SK-N-MC (cell line): ENCODE data around the gene AFF4.

Experiments used
- EZH2 ChIP-seq: fragments of 200-600 bp; sonication (generic); IDR thresholded peaks from one replicate; pipeline ENCODE4 v1.6.1; 2017; ENCODE audit warnings: antibody characterized with exemption
- POLR2AphosphoS5 ChIP-seq: IDR thresholded peaks from 2 replicates; pipeline ENCODE4 v1.6.1; 2012; ENCODE audit warnings: mild to moderate bottlenecking, low read depth, low read length, borderline replicate concordance

DNA sequence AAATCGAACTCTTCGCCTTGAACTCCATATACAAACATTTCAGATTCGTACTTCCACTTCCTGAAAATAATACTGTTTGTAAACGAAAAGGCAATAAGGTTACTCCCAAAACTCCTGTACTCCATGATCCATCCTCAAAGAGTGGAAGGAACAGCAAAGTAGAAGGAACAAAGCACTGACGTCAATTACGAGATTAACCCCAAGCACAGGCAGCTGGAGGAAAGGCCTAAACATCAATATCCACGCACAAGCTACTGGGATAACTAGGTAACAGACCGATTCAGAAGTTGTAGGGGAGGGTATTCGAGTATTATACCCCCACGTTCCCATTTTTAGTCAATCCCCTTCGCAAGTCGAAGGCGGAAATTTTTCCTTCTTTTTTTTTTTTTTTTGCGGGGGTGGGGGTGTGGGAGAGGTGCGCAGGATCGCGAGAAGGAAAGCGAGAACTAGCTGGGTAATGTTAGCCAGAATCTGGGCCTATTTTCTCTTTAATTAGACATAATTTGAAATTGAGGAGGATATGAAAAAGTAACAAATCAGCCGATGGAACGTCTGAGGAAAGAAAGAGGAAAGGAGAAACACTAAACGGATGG lies 909 bp downstream of the AFF4 start:
- TF ChIP-seq POLR2AphosphoS5 (no peak), EZH2 (no peak)
